HEK293 (cell line): ENCODE data around the gene RCOR1.

Experiments used
- CTCF ChIA-PET: fragments of 350-600 bp; formaldehyde crosslinking; extraction: SDS; loops from one replicate; lab custom pipeline; 2021; ENCODE audit warnings: antibody characterized with exemption; lab: Yijun Ruan, JAX
- POLR2A ChIA-PET: fragments of 300-600 bp; formaldehyde crosslinking; extraction: SDS; loops from one replicate; lab custom pipeline; 2020; ENCODE audit warnings: antibody characterized with exemption, inconsistent platforms; lab: Yijun Ruan, JAX
- H3K27ac ChIP-seq: fragments of 200-500 bp; sonication (Bioruptor generic); 2 replicates; pipeline ENCODE4 v1.5.1; 2014; ENCODE audit warnings: low read depth, low read length, control low read depth, inconsistent platforms; ENCODE audit errors: extremely low read depth
- H3K36me3 ChIP-seq, 2 experiments: fragments of 200-500 bp in 1 of 2; sonication (Bioruptor generic) in 1 of 2; 1 replicate in 1 of 2; 2 replicates in 1 of 2; pipeline ENCODE4 v1.5.1; 2014 to 2017; ENCODE audit warnings: inconsistent platforms in 2 of 2, low read length in 2 of 2; ENCODE audit not compliant: control insufficient read depth in 2 of 2, insufficient read depth in 1 of 2
- H3K4me1 ChIP-seq: fragments of 200-500 bp; sonication (Bioruptor generic); 2 replicates; pipeline ENCODE4 v1.5.1; 2014; ENCODE audit warnings: mild to moderate bottlenecking, low read length, inconsistent platforms; ENCODE audit not compliant: control insufficient read depth, insufficient read depth
- H3K4me3 ChIP-seq: 2 replicates; pipeline ENCODE4 v1.5.1; 2011; ENCODE audit warnings: low read depth, mild to moderate bottlenecking, control low read depth, low read length, moderate library complexity
- H3K9me3 ChIP-seq: fragments of 200-500 bp; sonication (Bioruptor generic); 2 replicates; pipeline ENCODE4 v1.5.1; 2014; ENCODE audit warnings: low read depth, low read length, inconsistent platforms; ENCODE audit not compliant: control insufficient read depth, insufficient read depth
- BCL11A ChIP-seq: fragments of 450-650 bp; formaldehyde crosslinking; IDR thresholded peaks from 2 replicates; pipeline ENCODE4 v1.5.1; 2016; ENCODE audit warnings: low read depth, missing biosample characterization, missing genetic modification characterization
- GLIS2 ChIP-seq: fragments of 450-650 bp; formaldehyde crosslinking; IDR thresholded peaks from 2 replicates; pipeline ENCODE4 v1.5.1; 2016; ENCODE audit warnings: missing biosample characterization, missing genetic modification characterization
- HOXD13 ChIP-seq: sonication (generic); formaldehyde crosslinking; IDR thresholded peaks from 2 replicates; pipeline ENCODE4 v1.8.0; 2022; ENCODE audit warnings: missing genetic modification reagents, borderline replicate concordance
- OSR2 ChIP-seq: fragments of 450-650 bp; formaldehyde crosslinking; IDR thresholded peaks from 2 replicates; pipeline ENCODE4 v1.5.1; 2016; ENCODE audit warnings: missing biosample characterization, missing genetic modification characterization
- SP2 ChIP-seq: fragments of 450-650 bp; formaldehyde crosslinking; IDR thresholded peaks from 2 replicates; pipeline ENCODE4 v1.5.1; 2016; ENCODE audit warnings: missing biosample characterization, missing genetic modification characterization
- ZBTB17 ChIP-seq: fragments of 450-650 bp; formaldehyde crosslinking; IDR thresholded peaks from 2 replicates; pipeline ENCODE4 v1.5.1; 2016; ENCODE audit warnings: missing biosample characterization, missing genetic modification characterization
- ZFP41 ChIP-seq: fragments of 450-650 bp; formaldehyde crosslinking; IDR thresholded peaks from 2 replicates; pipeline ENCODE4 v1.5.1; 2016; ENCODE audit warnings: missing biosample characterization, missing genetic modification characterization, borderline replicate concordance
- ZNF121 ChIP-seq: fragments of 450-650 bp; formaldehyde crosslinking; IDR thresholded peaks from 2 replicates; pipeline ENCODE4 v1.5.1; 2016; ENCODE audit warnings: missing biosample characterization, missing genetic modification characterization
- ZNF132 ChIP-seq: fragments of 450-650 bp; formaldehyde crosslinking; IDR thresholded peaks from 2 replicates; pipeline ENCODE4 v1.5.1; 2017; ENCODE audit warnings: missing biosample characterization, missing genetic modification characterization, borderline replicate concordance
- ZNF174 ChIP-seq: fragments of 450-650 bp; formaldehyde crosslinking; IDR thresholded peaks from 2 replicates; pipeline ENCODE4 v1.5.0; 2017; ENCODE audit warnings: missing biosample characterization, mild to moderate bottlenecking, missing genetic modification characterization
- ZNF19 ChIP-seq: fragments of 450-650 bp; formaldehyde crosslinking; IDR thresholded peaks from 2 replicates; pipeline ENCODE4; 2016; ENCODE audit warnings: missing biosample characterization, missing genetic modification characterization, low read depth
- ZNF221 ChIP-seq: fragments of 450-650 bp; formaldehyde crosslinking; IDR thresholded peaks from 2 replicates; pipeline ENCODE4 v1.5.1; 2017; ENCODE audit warnings: missing biosample characterization, missing genetic modification characterization, borderline replicate concordance
- ZNF366 ChIP-seq: fragments of 450-650 bp; formaldehyde crosslinking; conservative IDR thresholded peaks from 2 replicates; pipeline ENCODE4 v1.5.1; 2016; ENCODE audit warnings: missing biosample characterization, missing genetic modification characterization
- ZNF37A ChIP-seq: fragments of 450-650 bp; IDR thresholded peaks from 2 replicates; pipeline ENCODE4 v1.5.1; 2018; ENCODE audit warnings: missing biosample characterization, missing genetic modification characterization
- ZNF404 ChIP-seq: fragments of 450-650 bp; formaldehyde crosslinking; IDR thresholded peaks from 2 replicates; pipeline ENCODE4 v1.5.1; 2017; ENCODE audit warnings: missing biosample characterization, missing genetic modification characterization
- ZNF558 ChIP-seq: fragments of 450-650 bp; formaldehyde crosslinking; IDR thresholded peaks from 2 replicates; pipeline ENCODE4 v1.5.1; 2016; ENCODE audit warnings: missing biosample characterization, missing genetic modification characterization
- ZNF701 ChIP-seq: fragments of 450-650 bp; formaldehyde crosslinking; IDR thresholded peaks from 2 replicates; pipeline ENCODE4 v1.5.1; 2016; ENCODE audit warnings: missing biosample characterization, missing genetic modification characterization
- ZNF791 ChIP-seq: fragments of 450-650 bp; formaldehyde crosslinking; IDR thresholded peaks from 2 replicates; pipeline ENCODE4 v1.5.1; 2016; ENCODE audit warnings: missing biosample characterization, missing genetic modification characterization
- ZSCAN18 ChIP-seq: fragments of 450-650 bp; formaldehyde crosslinking; IDR thresholded peaks from 2 replicates; pipeline ENCODE4 v1.5.1; 2016; ENCODE audit warnings: missing biosample characterization, missing genetic modification characterization
- TF ChIP-seq, protein P1 (sequence below): fragments of 450-650 bp; formaldehyde crosslinking; IDR thresholded peaks from 2 replicates; pipeline ENCODE4 v1.5.1; 2016; ENCODE audit warnings: missing biosample characterization, missing genetic modification characterization
- TF ChIP-seq, protein P2 (sequence below): fragments of 450-650 bp; formaldehyde crosslinking; IDR thresholded peaks from 2 replicates; pipeline ENCODE4 v1.5.1; 2017; ENCODE audit warnings: missing biosample characterization, missing genetic modification characterization

Gene RCOR1

GRCh38 chr14:102667703-102668102 lies 75.3 kb downstream of the RCOR1 start:
- TF ChIP-seq, protein P1, sequence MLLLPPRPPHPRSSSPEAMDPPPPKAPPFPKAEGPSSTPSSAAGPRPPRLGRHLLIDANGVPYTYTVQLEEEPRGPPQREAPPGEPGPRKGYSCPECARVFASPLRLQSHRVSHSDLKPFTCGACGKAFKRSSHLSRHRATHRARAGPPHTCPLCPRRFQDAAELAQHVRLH (tag by site-specific recombination) = no peak
- TF ChIP-seq ZNF701 (tag by site-specific recombination) (no peak), ZNF791 (tag by site-specific recombination) (no peak), ZNF404 (tag by site-specific recombination) (no peak), ZSCAN18 (tag by site-specific recombination) (no peak), ZNF19 (tag by site-specific recombination) (no peak)
- Histone ChIP-seq H3K9me3 (no peaks in the 10 kb centered on the region), H3K27ac (no peak overlapping the region), H3K4me3 (no peak overlapping the region), H3K4me1 (peaks cover 21% of the 10 kb centered on the region), H3K36me3 (no peaks in the 10 kb centered on the region)
- POLR2A ChIA-PET = interaction anchor here (1.0 kb wide), 1 partner anchor 73 kb away, joined by 3 read pairs; no protein-coding TSS in a partner anchor
- CTCF ChIA-PET = no interaction called here

DNA sequence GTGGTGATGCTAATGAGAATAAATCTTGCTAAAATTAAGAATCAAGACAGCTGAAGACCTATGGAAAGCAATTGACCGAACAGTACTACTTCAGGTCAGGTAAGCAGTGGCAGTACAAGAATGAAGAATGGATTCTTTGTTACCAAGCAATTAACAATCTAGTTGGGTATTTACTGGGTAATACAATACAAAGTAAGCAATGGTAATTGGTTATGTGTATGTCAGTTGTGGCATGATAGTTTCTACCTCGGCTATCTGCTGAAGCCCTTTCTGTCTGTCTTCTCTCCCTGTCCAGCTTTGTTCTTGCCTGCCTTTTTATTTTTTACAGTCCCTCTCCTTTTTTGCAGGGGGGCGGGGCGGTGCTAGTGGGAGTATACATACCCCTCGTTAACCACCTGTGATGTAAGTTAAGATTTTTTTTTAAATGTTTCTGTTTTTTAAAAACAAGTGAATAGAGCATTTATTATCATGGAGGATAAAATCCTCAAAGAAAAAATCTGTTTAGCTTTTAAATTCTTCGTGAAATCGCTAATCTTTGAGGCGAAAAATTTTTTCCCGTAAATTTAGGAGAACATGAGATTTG lies 75.9 kb downstream of the RCOR1 start:
- TF ChIP-seq ZFP41 (tag by site-specific recombination) = no peak
- TF ChIP-seq SP2 = no peak
- TF ChIP-seq ZNF366 (tag by site-specific recombination) = 0 out of 2 replicates have a peak, but pooled peaks have one; percentile 6
- no peak for TF ChIP-seq ZNF558 (tag by site-specific recombination)
- TF ChIP-seq ZNF132 (tag by site-specific recombination) = no peak
- 0 out of 2 replicates have a peak, but pooled peaks have one; percentile 30 for TF ChIP-seq ZBTB17 (tag by site-specific recombination)
- TF ChIP-seq ZNF174 (tag by site-specific recombination) = no peak
- no peak for TF ChIP-seq ZNF221 (tag by site-specific recombination)
- TF ChIP-seq, protein P2, sequence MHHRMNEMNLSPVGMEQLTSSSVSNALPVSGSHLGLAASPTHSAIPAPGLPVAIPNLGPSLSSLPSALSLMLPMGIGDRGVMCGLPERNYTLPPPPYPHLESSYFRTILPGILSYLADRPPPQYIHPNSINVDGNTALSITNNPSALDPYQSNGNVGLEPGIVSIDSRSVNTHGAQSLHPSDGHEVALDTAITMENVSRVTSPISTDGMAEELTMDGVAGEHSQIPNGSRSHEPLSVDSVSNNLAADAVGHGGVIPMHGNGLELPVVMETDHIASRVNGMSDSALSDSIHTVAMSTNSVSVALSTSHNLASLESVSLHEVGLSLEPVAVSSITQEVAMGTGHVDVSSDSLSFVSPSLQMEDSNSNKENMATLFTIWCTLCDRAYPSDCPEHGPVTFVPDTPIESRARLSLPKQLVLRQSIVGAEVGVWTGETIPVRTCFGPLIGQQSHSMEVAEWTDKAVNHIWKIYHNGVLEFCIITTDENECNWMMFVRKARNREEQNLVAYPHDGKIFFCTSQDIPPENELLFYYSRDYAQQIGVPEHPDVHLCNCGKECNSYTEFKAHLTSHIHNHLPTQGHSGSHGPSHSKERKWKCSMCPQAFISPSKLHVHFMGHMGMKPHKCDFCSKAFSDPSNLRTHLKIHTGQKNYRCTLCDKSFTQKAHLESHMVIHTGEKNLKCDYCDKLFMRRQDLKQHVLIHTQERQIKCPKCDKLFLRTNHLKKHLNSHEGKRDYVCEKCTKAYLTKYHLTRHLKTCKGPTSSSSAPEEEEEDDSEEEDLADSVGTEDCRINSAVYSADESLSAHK = peak; percentile 71; the same call in 1 of the 2 replicates
- peak; percentile 97 for TF ChIP-seq ZNF37A (tag by site-specific recombination)
- TF ChIP-seq OSR2 (tag by site-specific recombination) = peak; percentile 50; the same call in 1 of the 2 replicates
- TF ChIP-seq, all 188 proteins: peak for 5
- ChIA-PET POLR2A (interaction anchor here (0.6 to 1.0 kb wide), 2 partner anchors 74 to 340 kb away, joined by 3 to 5 read pairs; no protein-coding TSS in a partner anchor), CTCF (no interaction called here)
- Histone ChIP-seq H3K4me3 (no peak overlapping the region), H3K9me3 (no peaks in the 10 kb centered on the region), H3K27ac (no peak overlapping the region), H3K4me1 (peaks cover 15% of the 10 kb centered on the region), H3K36me3 (no peaks in the 10 kb centered on the region; a peak in 1 of 3 replicates)

DNA sequence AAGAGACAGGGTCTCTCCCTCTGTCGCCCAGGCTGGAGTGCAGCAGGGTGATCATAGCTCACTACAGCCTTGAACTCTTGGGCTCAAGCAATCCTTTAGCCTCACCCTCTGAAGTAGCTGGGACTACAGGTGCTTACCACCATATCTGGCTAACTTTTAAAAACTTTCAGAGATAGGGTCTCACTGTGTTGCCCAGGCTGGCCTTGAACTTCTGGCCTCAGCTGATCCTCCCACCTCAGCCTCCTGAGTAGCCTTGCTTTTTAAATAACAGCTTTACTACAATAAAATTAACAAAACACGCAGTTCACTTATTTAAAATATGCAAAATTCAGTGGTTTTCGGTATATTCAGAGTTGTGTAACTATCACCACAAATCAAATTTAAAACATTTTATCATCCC lies 79.0 kb downstream of the RCOR1 start:
- H3K4me1 ChIP-seq = peaks cover 13% of the 10 kb centered on the region
- no peaks in the 10 kb centered on the region for H3K9me3 ChIP-seq
- no peak overlapping the region for H3K4me3 ChIP-seq
- ChIA-PET POLR2A (no interaction called here), CTCF (interaction anchor here (0.6 kb wide), 1 partner anchor 207 kb away, joined by 3 read pairs; no protein-coding TSS in a partner anchor)
- H3K36me3 ChIP-seq = no peaks in the 10 kb centered on the region; a peak in 1 of 3 replicates
- no peak for TF ChIP-seq ZFP41 (tag by site-specific recombination)
- no peak for TF ChIP-seq HOXD13
- TF ChIP-seq ZNF121 = peak; percentile 37; the same call in 1 of the 2 replicates
- TF ChIP-seq BCL11A (tag by site-specific recombination) = no peak
- no peak for TF ChIP-seq GLIS2 (tag by site-specific recombination)
- H3K27ac ChIP-seq = no peak overlapping the region
